ENCODE measurements around the gene C16orf46. TPM values are rescaled to one million over a fixed set of nuclear protein-coding genes. Genes with fewer than 3 reads are reported as not detected.

Gene C16orf46
- total and polyA plus RNA-seq, 2 of the 13 experiments (the other 11 are each of a cell fraction or from before 2014, with no cell fraction given): 0.38 to 0.55 TPM

DNA sequence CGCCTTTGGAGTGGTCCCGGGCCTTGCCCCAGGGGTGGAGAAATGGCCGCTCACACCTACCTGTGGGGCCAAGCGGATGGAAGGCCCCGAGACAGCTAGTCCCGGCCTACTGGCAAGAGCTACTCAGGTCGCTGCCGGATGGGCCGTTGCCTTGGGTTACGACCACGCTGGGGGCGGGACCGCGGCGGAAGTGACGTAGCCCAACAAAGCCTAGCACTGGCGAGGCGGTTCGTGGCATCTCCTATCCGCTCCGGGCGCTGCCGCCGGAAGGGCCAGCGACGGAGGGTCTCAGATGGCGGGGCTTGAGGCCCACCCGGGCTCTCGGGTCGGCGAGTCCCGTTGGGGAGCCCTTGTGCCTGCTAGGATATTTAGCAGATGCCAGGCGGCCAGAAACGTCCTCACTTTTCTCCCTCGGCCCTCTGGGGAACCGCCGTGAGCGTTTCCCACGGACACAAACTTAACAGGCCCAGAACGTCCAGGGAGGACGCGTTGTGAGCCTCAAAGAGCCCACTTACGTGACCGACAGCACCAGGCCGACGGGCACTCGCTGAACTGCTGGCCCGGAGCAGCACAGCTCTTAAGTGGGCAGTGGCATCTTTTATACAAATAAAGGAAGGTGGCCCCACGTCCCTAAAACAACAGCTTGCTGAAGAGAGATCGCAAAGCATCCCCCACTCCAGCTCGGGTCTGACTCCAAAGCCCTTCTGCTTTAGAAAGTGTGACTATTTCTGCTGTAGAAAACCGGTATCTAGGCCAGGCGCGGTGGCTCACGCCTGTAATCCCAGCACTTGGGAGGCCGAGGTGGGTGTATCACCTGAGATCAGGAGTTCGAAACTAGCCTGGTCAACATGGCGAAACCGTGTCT is at the start of gene C16orf46 (continued):
- TF ChIP-seq MZF1 (CRISPR knock-in tag; IDR thresholded peaks at IDR 0.05; ENCODE audit: borderline replicate concordance): no peak
- TF ChIP-seq, protein P1, sequence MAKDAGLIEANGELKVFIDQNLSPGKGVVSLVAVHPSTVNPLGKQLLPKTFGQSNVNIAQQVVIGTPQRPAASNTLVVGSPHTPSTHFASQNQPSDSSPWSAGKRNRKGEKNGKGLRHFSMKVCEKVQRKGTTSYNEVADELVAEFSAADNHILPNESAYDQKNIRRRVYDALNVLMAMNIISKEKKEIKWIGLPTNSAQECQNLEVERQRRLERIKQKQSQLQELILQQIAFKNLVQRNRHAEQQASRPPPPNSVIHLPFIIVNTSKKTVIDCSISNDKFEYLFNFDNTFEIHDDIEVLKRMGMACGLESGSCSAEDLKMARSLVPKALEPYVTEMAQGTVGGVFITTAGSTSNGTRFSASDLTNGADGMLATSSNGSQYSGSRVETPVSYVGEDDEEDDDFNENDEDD (CRISPR knock-in tag; IDR thresholded peaks at IDR 0.05; ENCODE audit: borderline replicate concordance): peak; percentile 72; the same call in 1 of the 2 replicates
- TF ChIP-seq, protein P2, sequence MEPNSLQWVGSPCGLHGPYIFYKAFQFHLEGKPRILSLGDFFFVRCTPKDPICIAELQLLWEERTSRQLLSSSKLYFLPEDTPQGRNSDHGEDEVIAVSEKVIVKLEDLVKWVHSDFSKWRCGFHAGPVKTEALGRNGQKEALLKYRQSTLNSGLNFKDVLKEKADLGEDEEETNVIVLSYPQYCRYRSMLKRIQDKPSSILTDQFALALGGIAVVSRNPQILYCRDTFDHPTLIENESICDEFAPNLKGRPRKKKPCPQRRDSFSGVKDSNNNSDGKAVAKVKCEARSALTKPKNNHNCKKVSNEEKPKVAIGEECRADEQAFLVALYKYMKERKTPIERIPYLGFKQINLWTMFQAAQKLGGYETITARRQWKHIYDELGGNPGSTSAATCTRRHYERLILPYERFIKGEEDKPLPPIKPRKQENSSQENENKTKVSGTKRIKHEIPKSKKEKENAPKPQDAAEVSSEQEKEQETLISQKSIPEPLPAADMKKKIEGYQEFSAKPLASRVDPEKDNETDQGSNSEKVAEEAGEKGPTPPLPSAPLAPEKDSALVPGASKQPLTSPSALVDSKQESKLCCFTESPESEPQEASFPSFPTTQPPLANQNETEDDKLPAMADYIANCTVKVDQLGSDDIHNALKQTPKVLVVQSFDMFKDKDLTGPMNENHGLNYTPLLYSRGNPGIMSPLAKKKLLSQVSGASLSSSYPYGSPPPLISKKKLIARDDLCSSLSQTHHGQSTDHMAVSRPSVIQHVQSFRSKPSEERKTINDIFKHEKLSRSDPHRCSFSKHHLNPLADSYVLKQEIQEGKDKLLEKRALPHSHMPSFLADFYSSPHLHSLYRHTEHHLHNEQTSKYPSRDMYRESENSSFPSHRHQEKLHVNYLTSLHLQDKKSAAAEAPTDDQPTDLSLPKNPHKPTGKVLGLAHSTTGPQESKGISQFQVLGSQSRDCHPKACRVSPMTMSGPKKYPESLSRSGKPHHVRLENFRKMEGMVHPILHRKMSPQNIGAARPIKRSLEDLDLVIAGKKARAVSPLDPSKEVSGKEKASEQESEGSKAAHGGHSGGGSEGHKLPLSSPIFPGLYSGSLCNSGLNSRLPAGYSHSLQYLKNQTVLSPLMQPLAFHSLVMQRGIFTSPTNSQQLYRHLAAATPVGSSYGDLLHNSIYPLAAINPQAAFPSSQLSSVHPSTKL (CRISPR knock-in tag; IDR thresholded peaks at IDR 0.05): peak; percentile 62
- TF ChIP-seq, protein P3, sequence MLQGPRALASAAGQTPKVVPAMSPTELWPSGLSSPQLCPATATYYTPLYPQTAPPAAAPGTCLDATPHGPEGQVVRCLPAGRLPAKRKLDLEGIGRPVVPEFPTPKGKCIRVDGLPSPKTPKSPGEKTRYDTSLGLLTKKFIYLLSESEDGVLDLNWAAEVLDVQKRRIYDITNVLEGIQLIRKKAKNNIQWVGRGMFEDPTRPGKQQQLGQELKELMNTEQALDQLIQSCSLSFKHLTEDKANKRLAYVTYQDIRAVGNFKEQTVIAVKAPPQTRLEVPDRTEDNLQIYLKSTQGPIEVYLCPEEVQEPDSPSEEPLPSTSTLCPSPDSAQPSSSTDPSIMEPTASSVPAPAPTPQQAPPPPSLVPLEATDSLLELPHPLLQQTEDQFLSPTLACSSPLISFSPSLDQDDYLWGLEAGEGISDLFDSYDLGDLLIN (CRISPR knock-in tag; IDR thresholded peaks at IDR 0.05; ENCODE audit: borderline replicate concordance): peak; percentile 28; the same call in 1 of the 2 replicates
- no peak for TF ChIP-seq ZNF672 (CRISPR knock-in tag; IDR thresholded peaks at IDR 0.05)
- peak; percentile 17 for TF ChIP-seq TAF15 (IDR thresholded peaks at IDR 0.05; ENCODE audit: low read depth, low read length, poor library complexity, severe bottlenecking)

All from HepG2 (cell line).